Pons (tissue), 1 donor: ENCODE results near the gene DCLRE1B.
A peak's percentile ranks its signal among the peaks of the same experiment; 100 is the strongest.

Source experiments
- DNase-seq: peaks from one replicate; pipeline ENCODE4 v3.0.0-alpha.2; 2016; ENCODE audit warnings: low spot score

Gene DCLRE1B

GRCh38 chr1:113904674-113905434 lies at the start of gene DCLRE1B, which contains the start of gene AP4B1:
DCLRE1B (plus strand) TSS chr1:113905326; CDS start chr1:113905587, 261 bp downstream.
AP4B1 (minus strand) TSS chr1:113904799; CDS start chr1:113904717, 82 bp downstream.
- DNase-seq, result peak; percentile 99

GRCh38 chr1:113855630-113856400 lies 49.3 kb upstream of the DCLRE1B start:
- no peak for DNase-seq

- DNase-seq, result no peak
Observed at GRCh38 chr1:113856401-113856790, 48.7 kb upstream of the DCLRE1B start.

GRCh38 chr1:113857776-113858175 lies 47.4 kb upstream of the DCLRE1B start:
- no peak for DNase-seq

- no peak for DNase-seq
Observed at GRCh38 chr1:113858418-113858817, 46.7 kb upstream of the DCLRE1B start.

- DNase-seq, result no peak
Observed at GRCh38 chr1:113858982-113859381, 46.1 kb upstream of the DCLRE1B start.

- DNase-seq, result peak; percentile 53
Observed at GRCh38 chr1:113859478-113860175, 45.5 kb upstream of the DCLRE1B start.

- no peak for DNase-seq
Observed at GRCh38 chr1:113860891-113861290, 44.2 kb upstream of the DCLRE1B start.

GRCh38 chr1:113861641-113862040 lies 43.5 kb upstream of the DCLRE1B start:
- no peak for DNase-seq

- no peak for DNase-seq
Observed at GRCh38 chr1:113868387-113869083, 36.6 kb upstream of the DCLRE1B start.

GRCh38 chr1:113870778-113871177 lies 34.3 kb upstream of the DCLRE1B start:
- no peak for DNase-seq

- DNase-seq, result peak; percentile 67
Observed at GRCh38 chr1:113871597-113872113, 33.5 kb upstream of the DCLRE1B start, which contains the start of gene PTPN22. PTPN22 (minus strand) TSS chr1:113871712.

GRCh38 chr1:113872219-113872935 lies 32.7 kb upstream of the DCLRE1B start:
- DNase-seq, result peak; percentile 22

- no peak for DNase-seq
Observed at GRCh38 chr1:113874012-113874879, 30.9 kb upstream of the DCLRE1B start.

GRCh38 chr1:113875714-113876113 lies 29.4 kb upstream of the DCLRE1B start:
- DNase-seq, result peak; percentile 32

- DNase-seq, result no peak
Observed at GRCh38 chr1:113876176-113876575, 28.9 kb upstream of the DCLRE1B start.

GRCh38 chr1:113879739-113880038 lies 25.4 kb upstream of the DCLRE1B start:
- DNase-seq, result no peak

- DNase-seq, result no peak
Observed at GRCh38 chr1:113881661-113882060, 23.5 kb upstream of the DCLRE1B start.

- no peak for DNase-seq
Observed at GRCh38 chr1:113886417-113887401, 18.4 kb upstream of the DCLRE1B start.
